ENCODE data around the gene EIF4G3. TPM values are rescaled to one million over a fixed set of nuclear protein-coding genes. Genes with fewer than 3 reads are reported as not detected.

Gene EIF4G3
- total and polyA plus RNA-seq, 2 of the 8 experiments (the other 6 are each of a cell fraction or from before 2014, with no cell fraction given) = 47.5 to 66.6 TPM

- ChIA-PET POLR2A (ENCODE audit: partially characterized antibody) (no interaction called here), CTCF (ENCODE audit: partially characterized antibody) (interaction anchor here (1.1 kb wide), 1 partner anchor 58 kb away, joined by 3 read pairs; no protein-coding TSS in a partner anchor)
- Histone ChIP-seq H4K8ac (ENCODE audit: extremely low read depth, insufficient read depth, low read length) (no peak overlapping the region), H2BK15ac (ENCODE audit: low read length) (no peak overlapping the region), H2AFZ (ENCODE audit: low read length) (no peak overlapping the region), H2BK120ac (replicated peaks; ENCODE audit: low read depth, low read length) (no peak overlapping the region), H4K5ac (ENCODE audit: insufficient read length, low read depth, low read length) (no peak overlapping the region), H3K18ac (ENCODE audit: extremely low read depth, low read length) (no peak overlapping the region), H2BK5ac (ENCODE audit: low read depth, low read length) (no peak overlapping the region), H3K27me3 (replicated peaks in 1 of 4; ENCODE audit: control insufficient read depth in 3 of 4, extremely low read depth in 1 of 4, insufficient read depth in 3 of 4, low read length in 3 of 4) (no peaks in the 10 kb centered on the region), H2BK12ac (ENCODE audit: low read depth, low read length) (no peak overlapping the region), H2AK5ac (ENCODE audit: low read depth, low read length) (no peak overlapping the region), H3K23ac (ENCODE audit: insufficient read length) (no peak overlapping the region), H3K4ac (replicated peaks; ENCODE audit: insufficient read length, low read depth, low read length) (no peak overlapping the region), H3K23me2 (ENCODE audit: low read depth, low read length) (0 out of 2 replicates have a peak, but pooled peaks cover 2% of the 10 kb centered on the region), H3K79me1 (ENCODE audit: low read depth, low read length) (no peaks in the 10 kb centered on the region; the same call in 1 of the 2 replicates), H4K91ac (replicated peaks; ENCODE audit: insufficient read length, low read length) (no peak overlapping the region), H3K56ac (replicated peaks; ENCODE audit: insufficient read length, low read depth, low read length) (no peak overlapping the region), H3K4me3 (ENCODE audit: extremely low read depth in 1 of 4, insufficient read depth in 2 of 4, low read depth in 3 of 4, low read length in 4 of 4) (no peak overlapping the region), H3K27ac (ENCODE audit: low read depth, low read length) (no peak overlapping the region), H3K79me2 (ENCODE audit: control insufficient read depth in 1 of 2, insufficient read depth in 2 of 2, low read length in 2 of 2) (peaks cover 0 to 11% of the 10 kb centered on the region in 2 experiments; a peak in 2 of 4 replicates), H4K20me1 (replicated peaks in 1 of 2; ENCODE audit: control insufficient read depth in 1 of 2, insufficient read depth in 2 of 2, low read length in 2 of 2) (peaks cover under 1 to 2% of the 10 kb centered on the region in 2 experiments), H3K9ac (replicated peaks in 1 of 4; ENCODE audit: extremely low read depth in 1 of 4, low read depth in 3 of 4, low read length in 3 of 4) (no peak overlapping the region), H3K4me1 (replicated peaks in 1 of 4; ENCODE audit: control insufficient read depth in 3 of 4, insufficient read depth in 4 of 4, low read length in 3 of 4) (peaks cover 0 to 1% (median under 1%) of the 10 kb centered on the region in 4 experiments; a peak in 1 of 7 replicates), H3K36me3 (ENCODE audit: control insufficient read depth in 2 of 4, insufficient read depth in 4 of 4, low read length in 3 of 4) (no peaks in the 10 kb centered on the region; a peak in 1 of 8 replicates), H2BK20ac (ENCODE audit: low read length) (no peak overlapping the region), H3K14ac (ENCODE audit: insufficient read length) (no peak overlapping the region), H3K4me2 (ENCODE audit: insufficient read depth in 1 of 2, low read depth in 2 of 2, low read length in 2 of 2) (no peak overlapping the region), H3K9me3 (ENCODE audit: insufficient read depth in 2 of 2, low read depth in 1 of 2, low read length in 1 of 2) (no peaks in the 10 kb centered on the region)
- 89% methylated on average over 2 of the region's 2 CpGs; no CpG with 5 or more reads in 1 of the 2 experiments for WGBS, 2 experiments (ENCODE audit: extremely low coverage in 1 of 2, insufficient coverage in 1 of 2, insufficient read length in 1 of 2, insufficient replicate concordance in 2 of 2, low coverage in 1 of 2, low lambda C conversion rate in 2 of 2, missing lambda C conversion rate in 1 of 2)
- DNase-seq (ENCODE audit: low read depth in 1 of 2, low spot score in 2 of 2) (no peak), FAIRE-seq (no peak)
- TF ChIP-seq EP300 (IDR thresholded peaks at IDR 0.05; ENCODE audit: borderline replicate concordance in 1 of 2, low read depth in 2 of 2, low read length in 2 of 2) = no peak
- TF ChIP-seq SIN3A (conservative IDR thresholded peaks at IDR 0.05 in 1 of 2, IDR thresholded peaks at IDR 0.05 in 1 of 2; ENCODE audit: low read depth in 1 of 2, low read length in 2 of 2) = no peak
- TF ChIP-seq SP2 (IDR thresholded peaks at IDR 0.05; ENCODE audit: low read length) = no peak
- TF ChIP-seq CTBP2 (IDR thresholded peaks at IDR 0.05; ENCODE audit: borderline replicate concordance, insufficient read depth, insufficient read length, low read length) = no peak
- TF ChIP-seq BCL11A (IDR thresholded peaks at IDR 0.05; ENCODE audit: low read depth in 2 of 2, low read length in 2 of 2) = no peak
- TF ChIP-seq RNF2 (IDR thresholded peaks at IDR 0.05; ENCODE audit: borderline replicate concordance, low read depth, low read length, missing control alignments, poor library complexity, severe bottlenecking) = no peak
- no peak for TF ChIP-seq BACH1 (IDR thresholded peaks at IDR 0.05; ENCODE audit: low read length)
- TF ChIP-seq PHF8 (conservative IDR thresholded peaks at IDR 0.05; ENCODE audit: low read depth, low read length) = no peak
- TF ChIP-seq POLR2AphosphoS5 (IDR thresholded peaks at IDR 0.05; ENCODE audit: low read depth, low read length) = no peak
- TF ChIP-seq SIRT6 (IDR thresholded peaks at IDR 0.05; ENCODE audit: low read length) = no peak
- no peak for TF ChIP-seq BRCA1 (IDR thresholded peaks at IDR 0.05; ENCODE audit: low read depth, low read length)
- no peak for TF ChIP-seq EGR1 (IDR thresholded peaks at IDR 0.05; ENCODE audit: borderline replicate concordance, low read depth, low read length)
- TF ChIP-seq TBP (IDR thresholded peaks at IDR 0.05; ENCODE audit: low read depth, low read length) = no peak
- TF ChIP-seq JUN (IDR thresholded peaks at IDR 0.05; ENCODE audit: low read depth, low read length) = no peak
Measured at GRCh38 chr1:21106238-21106637, 70.5 kb downstream of the EIF4G3 start.
